ENCODE results near the gene RAB4B.

DNA sequence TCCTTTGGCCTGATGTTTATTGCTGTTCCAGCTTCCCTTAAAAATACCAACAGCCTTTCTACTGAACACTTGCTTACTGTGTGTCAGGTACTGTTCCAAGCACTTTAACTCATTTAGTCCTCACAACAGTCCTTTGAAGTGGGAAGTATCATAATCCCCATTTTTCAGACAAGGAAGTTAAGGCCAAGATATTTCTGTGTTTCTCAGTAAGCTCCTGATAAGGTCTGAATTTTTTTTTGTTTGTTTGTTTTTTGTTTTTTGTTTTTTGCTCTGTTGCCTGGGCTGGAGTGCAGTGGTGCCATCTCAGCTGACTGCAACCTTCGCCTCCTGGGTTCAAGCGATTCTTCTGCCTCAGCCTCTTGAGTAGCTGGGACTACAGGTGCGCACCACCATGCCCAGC is 19.6 kb upstream of the RAB4B start:
- TF ChIP-seq, protein P1, sequence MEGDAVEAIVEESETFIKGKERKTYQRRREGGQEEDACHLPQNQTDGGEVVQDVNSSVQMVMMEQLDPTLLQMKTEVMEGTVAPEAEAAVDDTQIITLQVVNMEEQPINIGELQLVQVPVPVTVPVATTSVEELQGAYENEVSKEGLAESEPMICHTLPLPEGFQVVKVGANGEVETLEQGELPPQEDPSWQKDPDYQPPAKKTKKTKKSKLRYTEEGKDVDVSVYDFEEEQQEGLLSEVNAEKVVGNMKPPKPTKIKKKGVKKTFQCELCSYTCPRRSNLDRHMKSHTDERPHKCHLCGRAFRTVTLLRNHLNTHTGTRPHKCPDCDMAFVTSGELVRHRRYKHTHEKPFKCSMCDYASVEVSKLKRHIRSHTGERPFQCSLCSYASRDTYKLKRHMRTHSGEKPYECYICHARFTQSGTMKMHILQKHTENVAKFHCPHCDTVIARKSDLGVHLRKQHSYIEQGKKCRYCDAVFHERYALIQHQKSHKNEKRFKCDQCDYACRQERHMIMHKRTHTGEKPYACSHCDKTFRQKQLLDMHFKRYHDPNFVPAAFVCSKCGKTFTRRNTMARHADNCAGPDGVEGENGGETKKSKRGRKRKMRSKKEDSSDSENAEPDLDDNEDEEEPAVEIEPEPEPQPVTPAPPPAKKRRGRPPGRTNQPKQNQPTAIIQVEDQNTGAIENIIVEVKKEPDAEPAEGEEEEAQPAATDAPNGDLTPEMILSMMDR (conservative IDR thresholded peaks at IDR 0.05; ENCODE audit: low read length): no peak
- TF ChIP-seq EZH2phosphoT487 (IDR thresholded peaks at IDR 0.05; ENCODE audit: borderline replicate concordance): no peak

Data from Loucy (cell line).